GM18499 (cell line): Measurements from ENCODE around the gene CACNG6.

Source experiments
- ATAC-seq: cut with Tn5 transposase; IDR thresholded peaks from one replicate; pipeline ENCODE4 v1.9.1; 2021; ENCODE audit warnings: moderate number of reproducible peaks; ENCODE audit not compliant: insufficient read depth, unreplicated experiment

The CACNG6 gene

DNA sequence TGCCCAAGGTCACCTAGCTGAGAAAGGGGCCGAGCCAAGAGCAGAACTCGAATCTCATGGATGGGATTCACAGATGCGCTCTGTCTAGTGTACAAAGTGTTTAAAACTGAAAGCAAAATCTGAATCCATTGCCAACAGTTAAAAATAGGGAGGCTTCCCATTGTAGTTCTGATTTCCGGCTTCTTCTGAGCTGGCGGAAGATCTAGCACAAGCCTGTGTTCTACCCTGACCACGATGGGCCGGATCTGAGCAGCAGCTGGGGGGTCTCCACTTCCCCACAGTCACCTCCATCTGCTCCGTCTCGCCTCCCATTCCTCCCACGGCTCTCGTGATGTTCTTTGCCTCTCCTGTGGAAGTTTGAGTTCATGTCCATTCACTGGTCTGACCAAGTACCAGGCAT, 26.3 kb upstream of the CACNG6 start:
- no peak for ATAC-seq

DNA sequence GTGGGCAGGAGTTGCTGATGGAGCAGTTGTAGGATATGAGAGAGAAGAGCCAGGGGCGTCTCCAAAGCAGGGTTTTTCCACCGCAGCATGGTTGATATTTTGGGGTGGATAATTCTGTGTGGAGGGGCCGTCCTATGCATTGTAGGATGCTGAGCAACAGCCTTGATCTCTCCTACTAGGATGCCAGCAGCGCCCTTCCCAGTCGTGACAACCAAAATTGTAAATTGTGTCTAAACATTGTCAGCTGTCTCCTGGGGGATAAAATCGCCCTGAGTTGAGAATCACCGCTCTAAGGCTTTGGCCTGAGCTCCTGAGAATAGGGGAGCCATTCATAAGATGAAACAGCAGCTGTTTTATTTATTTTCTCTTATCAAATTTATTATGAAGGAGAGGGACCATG, 24.5 kb upstream of the CACNG6 start:
- ATAC-seq = no peak

DNA sequence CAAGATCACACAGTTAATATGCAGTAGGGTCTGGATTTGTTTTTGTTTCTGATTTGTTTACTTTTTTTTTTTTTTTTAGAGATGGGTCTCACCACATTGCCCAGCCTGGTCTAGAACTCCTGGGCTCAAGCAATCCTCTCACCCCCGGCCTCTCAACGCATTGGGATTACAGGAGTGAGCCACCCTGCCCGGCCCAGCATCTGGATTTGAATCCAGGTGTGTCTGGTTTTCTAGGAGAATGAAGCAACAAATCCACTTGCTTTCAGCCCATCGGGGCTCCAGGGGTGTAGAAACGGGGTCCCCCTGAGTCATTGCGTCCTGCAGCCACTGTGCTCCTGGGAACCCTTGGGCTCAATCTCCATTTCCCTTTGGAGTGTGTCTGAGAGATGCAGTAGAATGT, 22.1 kb upstream of the CACNG6 start:
- ATAC-seq = no peak

DNA sequence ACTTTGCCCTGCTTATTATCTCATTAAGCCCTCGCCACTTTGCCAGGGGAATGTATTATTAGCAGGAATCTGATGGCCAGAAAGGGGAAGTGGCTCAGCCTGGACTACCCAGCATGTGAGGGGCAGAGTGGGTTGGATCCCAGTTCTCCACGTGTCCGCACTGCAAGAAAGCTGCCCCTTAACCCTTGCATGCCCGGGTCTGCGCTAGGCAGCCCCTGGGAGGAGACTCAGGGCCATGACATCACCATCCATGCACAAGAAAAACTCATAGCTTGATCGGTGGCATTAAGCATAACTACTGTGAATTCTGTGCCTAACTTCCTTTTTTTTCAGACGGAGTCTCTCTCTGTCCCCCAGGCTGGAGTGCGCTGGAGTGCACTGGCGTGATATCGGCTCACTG, 19.8 kb upstream of the CACNG6 start:
- no peak for ATAC-seq

DNA sequence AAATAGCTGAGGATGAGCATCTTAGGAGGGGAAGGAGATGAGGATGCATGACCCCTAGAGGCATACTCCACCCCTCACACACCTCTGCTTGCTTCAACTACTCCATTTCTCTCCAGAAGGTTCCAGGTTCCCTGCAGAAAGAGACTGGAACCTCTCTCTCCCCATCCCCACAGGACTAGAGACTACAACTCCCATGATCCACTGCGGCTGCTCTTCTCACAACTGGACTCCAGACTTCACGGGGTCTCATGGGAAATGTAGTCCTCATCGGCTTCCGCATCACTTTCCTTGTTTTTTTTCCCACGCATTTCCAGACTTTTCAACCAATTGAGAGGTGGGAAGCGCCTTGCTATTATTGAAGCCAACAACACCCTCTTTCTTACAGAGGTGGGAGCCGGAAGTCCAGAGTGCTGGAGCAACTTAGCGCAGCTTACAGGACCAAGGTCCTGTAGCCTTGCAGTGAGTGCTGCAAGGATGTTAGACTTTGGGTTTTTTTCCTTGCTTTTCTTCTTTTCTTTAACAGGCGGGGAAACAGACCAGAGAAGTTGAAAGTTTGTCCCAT, 13.9 kb upstream of the CACNG6 start:
- no peak for ATAC-seq

DNA sequence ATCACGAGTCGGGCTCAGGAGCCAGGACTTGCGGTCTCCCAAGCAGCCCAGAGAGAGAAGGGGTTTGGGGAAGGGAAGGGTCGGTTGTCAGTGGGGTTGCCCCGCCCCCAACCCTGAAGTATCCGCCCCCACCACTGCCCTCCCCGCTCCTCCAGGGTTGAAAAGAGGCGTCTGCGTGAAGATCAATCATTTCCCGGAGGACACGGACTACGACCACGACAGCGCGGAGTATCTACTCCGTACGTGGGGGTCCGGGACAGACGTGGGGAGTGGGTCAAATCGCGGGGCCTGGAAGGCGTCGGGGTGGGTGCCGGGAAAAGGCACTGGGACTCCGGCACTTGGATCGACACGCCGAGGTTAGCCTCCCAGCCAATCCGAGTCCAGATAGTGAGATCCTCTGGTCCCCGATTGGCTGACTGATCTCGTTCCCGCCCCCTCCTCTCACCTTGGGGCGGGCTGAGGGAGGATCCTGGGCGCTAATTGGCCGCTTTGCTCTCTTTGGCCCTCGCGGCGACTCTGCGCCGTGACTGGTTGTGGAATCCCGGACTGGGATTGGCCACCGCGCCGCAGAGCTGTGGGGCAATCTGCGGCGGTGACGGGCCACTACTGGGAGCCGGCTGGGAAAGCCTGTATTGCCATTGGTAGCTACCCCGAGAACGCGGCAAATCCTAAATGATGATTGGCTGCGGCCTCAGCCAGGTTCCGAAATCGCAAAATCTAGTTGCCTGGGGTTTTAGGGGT, 13.3 kb upstream of the CACNG6 start:
- no peak for ATAC-seq

DNA sequence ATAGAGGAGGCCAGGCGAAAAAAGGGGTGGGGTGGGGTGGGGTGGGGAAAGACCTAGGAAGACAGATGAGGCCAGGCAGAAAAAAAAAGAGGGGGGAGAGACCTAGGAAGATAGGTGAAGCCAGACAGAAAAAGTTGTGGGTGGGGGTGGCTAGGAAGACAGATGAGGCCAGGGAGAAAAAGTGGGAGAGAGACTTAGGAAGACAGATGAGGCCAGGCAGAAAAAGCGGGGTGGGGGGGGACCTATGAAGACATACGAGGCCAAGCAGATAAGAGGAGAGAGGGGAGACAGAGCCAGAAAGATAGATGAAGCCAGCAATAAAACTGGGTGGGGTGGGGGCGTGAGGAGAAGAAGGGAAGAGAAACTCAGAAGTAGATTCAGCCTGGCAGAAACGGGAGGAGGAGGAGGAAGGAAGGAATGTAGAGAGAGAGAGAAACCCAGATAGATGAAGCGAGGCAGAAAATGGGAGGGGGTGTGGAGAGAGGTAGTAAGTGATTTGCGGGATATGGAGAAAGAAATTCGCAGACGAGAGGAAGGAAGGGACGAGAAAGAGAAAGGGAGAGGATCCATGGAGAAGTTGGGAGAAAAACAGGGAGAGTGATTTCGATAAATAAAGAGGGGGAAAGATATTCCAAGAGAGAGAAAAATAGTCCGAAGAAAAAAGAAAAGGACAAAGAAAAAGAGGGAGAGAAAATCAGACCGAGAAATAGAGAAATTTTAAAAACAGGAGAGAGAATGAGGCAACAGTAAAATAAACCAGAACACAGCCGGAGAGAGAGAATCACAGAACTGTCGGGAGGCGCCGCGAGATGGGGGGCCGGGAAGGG, 12.2 kb upstream of the CACNG6 start:
- ATAC-seq = no peak

DNA sequence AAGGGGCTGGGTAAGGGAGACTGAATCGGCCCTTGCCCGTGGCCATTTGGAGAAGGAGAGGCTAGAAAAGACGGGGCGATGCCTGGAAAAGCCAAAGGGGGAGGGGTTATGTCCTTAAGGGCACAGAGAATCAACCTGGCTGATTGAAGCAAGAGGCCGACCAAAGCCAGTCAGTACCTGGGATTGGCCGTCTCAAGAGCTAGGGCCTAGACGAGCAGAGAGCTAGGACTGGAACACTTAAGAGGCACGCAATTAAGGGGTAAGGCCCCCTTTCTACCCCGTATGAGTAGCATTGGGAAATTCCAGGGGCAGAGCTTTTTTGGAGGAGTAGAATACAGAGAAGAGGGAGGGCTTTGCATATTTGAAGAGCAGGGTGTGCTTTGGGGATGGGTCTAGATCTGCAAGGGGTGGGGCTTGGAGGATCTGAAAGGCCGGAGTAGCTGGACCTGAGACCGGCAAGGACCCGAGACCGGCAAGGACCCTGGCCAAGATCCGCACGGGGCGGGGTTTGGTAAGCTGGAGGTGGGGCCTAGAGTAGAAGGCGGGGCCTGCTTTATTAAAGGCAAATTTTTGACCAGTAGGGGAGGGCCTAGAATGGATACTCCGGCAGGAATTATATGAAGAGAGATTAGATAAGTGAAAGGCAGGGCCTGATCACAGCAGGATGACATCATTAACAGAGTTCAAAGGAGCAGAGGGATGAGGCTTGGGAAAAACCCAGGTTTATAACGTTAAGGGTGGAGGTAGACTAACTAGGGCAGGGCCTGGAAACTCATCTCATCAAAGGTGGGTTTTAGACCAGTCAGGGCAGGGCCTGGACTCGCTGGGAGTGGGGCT, 10.7 kb upstream of the CACNG6 start:
- no peak for ATAC-seq

DNA sequence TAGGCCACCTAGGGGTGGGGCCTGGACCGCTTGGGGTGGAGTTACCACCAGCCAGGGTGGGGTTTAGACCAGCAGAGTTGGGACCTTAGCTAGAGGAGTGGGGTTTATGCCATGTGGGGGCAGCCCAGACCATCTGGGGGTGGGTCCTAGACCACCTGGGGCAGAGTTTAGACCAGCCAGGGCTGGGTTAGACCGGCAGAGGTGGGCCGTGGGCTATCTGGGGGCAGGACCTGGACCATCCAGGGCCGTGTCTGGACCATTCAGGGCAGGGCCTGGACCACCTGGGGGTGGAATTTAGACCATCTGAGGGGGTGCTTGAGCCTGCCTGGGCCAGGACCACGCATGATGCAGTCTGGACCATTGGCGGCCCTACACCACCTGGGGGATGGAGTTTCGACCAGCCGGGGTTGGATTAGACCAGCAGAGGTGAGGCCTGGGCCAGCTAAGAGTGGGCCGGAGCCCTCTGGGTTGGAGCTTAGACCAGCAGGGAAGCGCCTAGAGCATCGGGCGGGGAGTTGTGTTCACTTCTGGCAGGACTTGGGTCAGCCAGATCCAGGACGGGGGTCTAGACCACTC, 10.0 kb upstream of the CACNG6 start:
- ATAC-seq = no peak

DNA sequence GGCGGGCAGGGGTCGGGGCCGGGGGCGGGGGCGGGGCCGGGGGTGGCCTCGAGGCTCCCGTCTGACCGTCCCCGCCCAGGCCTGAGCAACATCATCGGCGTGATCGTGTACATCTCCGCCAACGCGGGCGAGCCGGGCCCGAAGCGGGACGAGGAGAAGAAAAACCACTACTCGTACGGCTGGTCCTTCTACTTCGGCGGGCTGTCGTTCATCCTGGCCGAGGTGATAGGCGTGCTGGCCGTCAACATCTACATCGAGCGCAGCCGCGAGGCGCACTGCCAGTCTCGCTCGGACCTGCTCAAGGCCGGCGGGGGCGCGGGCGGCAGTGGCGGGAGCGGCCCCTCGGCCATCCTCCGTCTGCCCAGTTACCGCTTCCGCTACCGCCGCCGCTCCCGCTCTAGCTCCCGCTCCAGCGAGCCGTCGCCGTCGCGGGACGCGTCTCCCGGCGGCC, 9.4 kb upstream of the CACNG6 start:
- ATAC-seq = no peak

DNA sequence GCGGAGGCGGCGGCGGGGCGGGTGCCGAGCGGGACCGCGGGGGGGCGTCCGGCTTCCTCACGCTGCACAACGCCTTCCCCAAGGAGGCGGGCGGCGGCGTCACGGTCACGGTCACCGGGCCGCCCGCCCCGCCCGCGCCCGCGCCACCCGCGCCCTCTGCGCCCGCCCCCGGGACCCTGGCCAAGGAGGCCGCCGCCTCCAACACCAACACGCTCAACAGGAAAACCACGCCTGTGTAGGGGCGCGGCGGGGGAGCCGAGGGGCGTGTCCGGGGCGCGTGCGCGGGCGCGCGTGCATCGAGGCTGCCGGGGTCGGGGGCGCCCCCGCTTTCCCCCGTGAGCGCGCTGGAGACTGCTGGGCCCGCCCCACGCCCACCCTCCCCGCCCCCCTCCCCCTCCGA, 8.8 kb upstream of the CACNG6 start:
- ATAC-seq = no peak

DNA sequence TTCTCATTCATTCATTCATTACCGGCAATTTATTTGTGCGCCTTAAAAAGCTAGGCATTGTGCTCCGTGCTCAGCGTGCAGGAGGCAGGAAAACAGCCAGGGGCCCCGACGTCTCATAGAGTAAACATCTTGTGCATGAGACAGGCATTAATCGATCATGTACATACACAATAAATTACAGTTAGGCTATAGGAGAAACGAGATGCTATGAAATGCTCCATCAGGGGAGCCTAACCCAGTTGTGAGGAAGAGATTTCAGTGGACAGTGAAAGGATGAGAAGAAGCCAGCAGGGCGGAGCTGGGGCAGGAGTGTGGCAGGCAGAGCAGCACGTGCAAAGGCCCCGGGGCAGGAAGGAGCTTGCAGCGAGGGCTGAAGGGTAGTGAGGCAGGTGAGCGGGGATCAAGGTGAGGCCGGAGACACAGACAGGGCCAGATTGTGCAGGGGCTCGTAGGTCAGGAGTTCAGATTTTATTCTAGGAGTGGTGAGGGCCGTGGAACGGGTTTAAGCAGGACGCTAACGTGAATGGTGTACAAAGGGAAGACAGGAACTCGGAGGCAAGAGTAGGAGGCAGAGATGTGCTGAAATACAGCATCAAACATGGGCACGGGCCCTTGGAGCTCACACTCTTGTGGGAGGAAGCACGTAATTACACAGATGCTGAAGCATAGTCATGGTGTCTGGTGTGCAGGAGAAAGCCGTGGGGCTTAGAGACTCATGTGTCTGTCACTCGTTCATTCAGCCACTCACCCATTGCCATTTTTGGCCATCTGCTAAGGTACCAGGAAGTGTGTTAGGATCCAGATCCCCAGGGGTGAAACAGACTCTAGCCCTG, 7.8 kb upstream of the CACNG6 start:
- ATAC-seq = no peak

DNA sequence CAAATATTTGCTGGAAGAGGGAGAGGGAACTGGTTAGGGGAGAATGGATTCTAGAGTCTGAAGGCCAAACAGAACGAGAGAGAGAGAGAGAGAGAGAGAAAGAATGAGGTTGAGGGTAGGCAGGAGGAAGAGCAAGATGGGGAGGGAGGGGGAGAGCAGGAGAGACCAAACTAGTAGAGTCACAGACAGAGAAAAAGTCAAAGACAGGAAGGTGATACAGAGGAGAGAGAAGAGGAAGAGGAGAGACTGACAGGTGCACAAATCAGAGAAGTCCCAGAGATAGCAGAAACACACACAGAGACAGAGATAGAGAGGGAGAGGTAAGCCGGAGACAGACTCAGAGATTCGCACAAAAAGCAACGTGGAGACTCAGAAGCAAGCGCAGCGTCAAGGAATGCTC, 5.6 kb upstream of the CACNG6 start:
- ATAC-seq = no peak

DNA sequence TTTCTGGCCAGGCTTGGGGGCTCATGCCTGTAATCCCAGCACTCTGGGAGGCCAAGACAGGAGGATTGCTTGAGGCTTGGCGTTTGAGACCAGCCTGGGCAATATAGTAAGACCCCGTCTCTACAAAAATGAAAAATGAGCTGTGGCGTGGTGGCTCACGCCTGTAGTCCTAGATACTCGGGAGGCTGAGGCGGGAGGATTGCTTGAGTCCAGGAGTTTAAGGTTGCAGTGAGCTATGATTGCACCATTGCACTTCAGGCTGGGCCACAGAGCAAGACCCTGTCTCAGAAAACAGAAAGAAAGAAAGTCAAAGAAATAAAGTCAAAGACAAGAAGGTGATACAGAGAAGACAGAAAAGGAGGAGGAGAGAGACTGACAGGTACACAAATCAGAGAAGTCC, 2.5 kb upstream of the CACNG6 start:
- ATAC-seq = no peak

DNA sequence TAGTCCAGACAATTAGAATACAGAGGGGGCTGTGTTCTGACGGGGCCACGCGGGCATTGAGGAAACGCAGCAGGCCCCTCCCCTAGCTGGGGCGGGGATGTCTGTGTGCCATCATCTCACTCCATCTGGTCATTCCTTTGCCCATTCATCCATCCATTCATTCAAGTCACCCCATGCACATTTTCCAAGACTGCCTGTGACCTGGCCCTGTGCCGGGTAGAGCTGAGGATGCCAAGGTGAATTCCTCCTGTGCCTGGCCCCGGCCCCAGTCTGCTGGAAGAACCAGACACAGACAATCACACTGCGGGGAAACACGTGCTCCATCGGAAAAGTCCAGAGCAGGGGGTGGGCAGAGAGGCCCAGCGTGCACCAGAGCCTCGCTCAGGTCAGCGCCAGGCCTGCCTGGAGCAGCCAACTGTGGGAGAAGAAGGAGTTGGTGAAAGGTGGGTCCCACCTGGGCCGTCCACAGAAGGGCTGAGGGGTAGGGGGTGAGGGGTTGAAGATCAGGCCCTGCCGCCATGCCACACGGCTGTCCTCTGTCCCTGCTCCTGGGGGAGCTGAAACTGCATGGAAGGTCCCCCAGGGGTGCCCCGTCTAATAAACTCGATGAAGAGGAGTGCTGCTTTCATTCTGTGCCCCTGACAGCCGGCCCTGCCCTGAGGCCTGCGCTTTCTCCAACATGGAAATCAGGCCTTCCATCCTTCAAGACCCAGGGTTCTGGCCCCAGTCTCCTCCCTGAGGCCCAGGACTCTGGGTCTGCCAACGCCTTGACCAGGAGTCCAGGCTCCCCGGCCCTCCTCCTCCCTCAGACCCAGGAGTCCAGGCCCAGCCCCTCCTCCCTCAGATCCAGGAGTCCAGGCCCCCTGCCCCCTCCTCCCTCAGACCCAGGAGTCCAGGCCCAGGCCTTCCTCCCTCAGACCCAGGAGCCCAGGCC, 1.6 kb upstream of the CACNG6 start:
- no peak for ATAC-seq

DNA sequence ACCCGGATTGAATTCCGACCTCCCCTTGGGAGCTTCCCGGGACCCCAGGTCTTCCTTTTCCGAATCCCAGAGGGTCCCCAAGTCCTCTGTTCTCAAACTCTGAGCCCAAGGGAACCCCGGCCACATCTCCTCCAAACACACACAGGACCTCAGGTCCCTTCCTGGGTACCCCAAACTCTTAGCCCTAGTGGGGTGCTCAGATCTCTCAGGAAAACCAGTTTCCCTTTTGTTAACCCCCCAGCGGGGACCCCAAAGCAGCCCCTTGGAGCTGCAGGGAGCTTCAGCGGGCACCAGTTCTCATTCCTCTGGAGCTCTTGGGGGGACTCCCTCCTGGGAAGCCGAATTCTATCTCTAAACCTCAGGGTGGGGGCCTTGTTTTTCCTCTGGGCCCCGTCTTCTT, 774 bp downstream of the CACNG6 start:
- no peak for ATAC-seq

DNA sequence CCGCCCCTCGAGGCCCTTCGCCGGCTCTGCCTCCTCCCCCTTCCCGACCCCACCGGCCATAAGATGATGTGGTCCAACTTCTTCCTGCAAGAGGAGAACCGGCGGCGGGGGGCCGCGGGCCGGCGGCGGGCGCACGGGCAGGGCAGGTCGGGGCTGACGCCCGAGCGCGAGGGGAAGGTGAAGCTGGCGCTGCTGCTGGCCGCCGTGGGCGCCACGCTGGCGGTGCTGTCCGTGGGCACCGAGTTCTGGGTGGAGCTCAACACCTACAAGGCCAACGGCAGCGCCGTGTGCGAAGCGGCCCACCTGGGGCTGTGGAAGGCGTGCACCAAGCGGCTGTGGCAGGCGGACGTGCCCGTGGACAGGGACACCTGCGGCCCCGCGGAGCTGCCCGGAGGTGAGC, 1.4 kb downstream of the CACNG6 start:
- no peak for ATAC-seq

DNA sequence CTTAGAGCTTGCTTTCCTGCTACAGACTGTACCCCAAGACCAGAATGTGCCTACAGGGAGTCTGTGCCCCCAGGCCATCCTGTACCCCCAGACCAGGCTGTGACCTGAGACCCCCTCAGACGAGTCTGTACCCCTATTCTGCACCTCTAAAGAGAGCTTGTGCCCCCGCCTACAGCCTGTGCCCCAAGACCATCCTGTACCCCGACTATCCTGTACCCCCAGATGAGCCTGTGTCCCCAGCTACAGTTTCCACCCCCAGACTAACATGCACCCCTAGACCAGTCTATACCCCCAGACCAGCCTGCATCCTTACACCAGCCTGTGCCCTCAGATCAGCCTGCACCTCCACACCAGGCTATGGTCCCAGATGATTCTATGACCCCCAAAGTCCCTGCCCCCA, 2.0 kb downstream of the CACNG6 start:
- ATAC-seq = no peak
